NCI-H82 (cell line): ENCODE data around the gene CFAP90.
A peak's percentile ranks its signal among the peaks of the same experiment; 100 is the strongest.

Experiments used
- DNase-seq: peaks from one replicate; lab custom pipeline; 2025; lab: John Stamatoyannopoulos, UW

CFAP90 gene

DNA sequence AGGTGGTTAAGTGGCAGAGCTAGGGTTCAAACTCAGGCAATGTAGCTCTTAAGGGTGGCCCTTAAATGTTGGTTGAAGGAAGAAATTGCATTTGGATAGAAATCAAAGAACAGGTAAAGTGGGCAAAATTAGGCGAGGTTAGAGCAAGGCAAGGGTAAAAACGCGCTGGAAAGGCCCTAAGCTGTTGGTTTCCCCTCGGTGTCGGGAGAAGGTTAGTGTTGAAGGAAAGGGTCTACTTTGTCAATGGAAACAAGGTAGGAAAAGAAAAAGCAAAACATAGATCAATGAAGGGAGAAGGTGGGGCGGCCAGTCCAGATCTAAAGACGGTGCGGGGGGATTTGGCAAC, 17.5 kb upstream of the CFAP90 start:
- no peak for DNase-seq

DNA sequence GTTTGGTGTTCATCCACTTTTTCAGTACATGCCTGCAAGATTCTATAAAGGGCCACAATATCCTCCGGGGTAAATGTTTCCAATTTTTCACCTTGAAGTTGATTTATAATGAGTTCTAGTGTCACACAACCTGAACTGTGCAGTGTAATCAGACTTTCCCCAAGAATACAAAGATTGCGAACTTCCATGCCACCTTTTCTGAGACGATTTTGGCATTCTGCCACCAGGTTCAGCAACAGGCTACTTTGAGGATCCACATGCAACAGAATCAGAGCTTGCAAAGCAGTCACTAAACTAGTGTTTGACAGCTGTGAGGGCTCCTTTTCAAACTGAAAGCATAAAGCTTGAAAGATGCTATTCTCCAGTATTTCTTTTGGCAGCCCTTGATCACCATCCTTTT, 16.3 kb upstream of the CFAP90 start:
- DNase-seq = no peak

DNA sequence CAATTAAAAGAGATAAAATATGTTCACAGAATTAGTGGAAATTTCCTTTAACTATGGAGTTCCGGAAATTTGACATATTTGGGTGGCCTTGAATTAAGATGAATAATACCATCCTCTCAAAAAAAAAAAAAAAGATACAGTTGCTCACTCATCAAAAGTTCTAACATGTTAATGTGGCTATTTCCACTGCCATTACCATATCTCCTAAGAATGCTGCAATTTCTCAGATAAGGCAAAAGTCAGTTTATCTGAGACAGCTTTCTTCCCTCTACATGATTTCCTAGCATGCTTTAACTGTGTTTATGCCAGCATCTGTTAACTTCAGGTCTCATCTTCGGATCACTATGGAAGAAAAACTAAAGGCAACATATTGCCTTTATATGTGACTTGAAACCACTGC, 15.3 kb upstream of the CFAP90 start:
- no peak for DNase-seq

- DNase-seq = no peak
Measured at GRCh38 chr5:7857926-7858632, 7.1 kb upstream of the CFAP90 start.

- no peak for DNase-seq
Measured at GRCh38 chr5:7857361-7857760, 6.4 kb upstream of the CFAP90 start.

GRCh38 chr5:7856855-7857254, 5.9 kb upstream of the CFAP90 start:
- DNase-seq = peak; percentile 65

GRCh38 chr5:7855611-7856010, 4.7 kb upstream of the CFAP90 start:
- no peak for DNase-seq

- peak; percentile 66 for DNase-seq
Measured at GRCh38 chr5:7852988-7853387, 2.1 kb upstream of the CFAP90 start.

- no peak for DNase-seq
Measured at GRCh38 chr5:7852542-7852941, 1.6 kb upstream of the CFAP90 start.

DNA sequence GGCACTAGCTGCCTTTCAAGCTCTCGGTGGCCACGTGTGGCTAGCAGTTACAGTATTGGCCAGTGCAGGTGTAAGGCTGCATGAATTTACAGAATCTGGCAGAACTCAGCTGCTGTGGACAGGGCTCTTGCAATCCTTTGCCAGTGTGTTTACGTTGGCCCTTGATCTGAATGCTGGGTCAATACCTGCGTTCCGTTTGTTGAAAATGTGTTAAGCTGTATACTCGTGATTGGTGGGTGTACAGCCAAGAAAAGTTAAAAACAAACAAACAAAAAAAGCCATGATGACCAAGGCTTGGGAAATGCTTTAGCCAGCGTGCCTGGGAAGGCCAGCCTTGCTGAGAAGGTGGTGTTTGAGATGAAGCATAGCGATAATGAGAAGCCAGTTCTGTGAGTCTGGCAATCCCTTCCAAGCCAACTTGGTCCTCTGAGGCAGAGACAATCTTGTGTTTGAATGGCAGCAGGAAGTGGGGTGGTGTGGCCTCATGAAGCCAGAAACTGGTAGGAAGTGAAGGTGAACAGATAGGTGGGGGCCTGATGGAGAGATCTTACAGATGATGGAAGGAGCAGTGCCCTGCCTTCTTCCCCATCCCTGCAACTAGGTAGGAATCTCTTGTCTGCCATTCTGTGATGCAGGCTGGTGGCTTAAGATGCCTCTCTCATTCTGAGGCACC, 820 bp upstream of the CFAP90 start:
- DNase-seq = no peak

GRCh38 chr5:7851240-7851592, 283 bp upstream of the CFAP90 start:
- DNase-seq = no peak

GRCh38 chr5:7849681-7850394, 1.1 kb downstream of the CFAP90 start:
- DNase-seq = peak; percentile 61

DNA sequence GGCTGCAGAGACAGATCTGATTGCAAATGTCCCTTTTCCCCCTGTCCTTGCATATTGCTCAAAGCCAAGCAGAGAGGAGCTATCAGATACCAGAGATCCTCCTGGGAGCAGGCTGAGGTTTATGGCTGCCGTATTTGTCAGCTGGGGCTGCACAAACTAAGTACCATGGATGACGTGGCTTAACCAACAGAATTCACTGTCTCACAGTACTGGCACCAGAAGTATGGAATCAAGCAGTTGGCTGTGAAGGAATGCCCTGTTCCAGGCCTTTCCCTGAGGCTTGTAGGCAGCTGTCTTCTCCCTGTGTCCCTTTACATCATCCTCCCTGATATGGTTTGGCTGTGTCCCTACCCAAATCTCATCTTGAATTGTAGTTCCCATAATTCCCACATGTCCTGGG, 2.6 kb downstream of the CFAP90 start:
- DNase-seq = no peak

- DNase-seq = no peak
Measured at GRCh38 chr5:7846327-7846726, 4.6 kb downstream of the CFAP90 start.

DNA sequence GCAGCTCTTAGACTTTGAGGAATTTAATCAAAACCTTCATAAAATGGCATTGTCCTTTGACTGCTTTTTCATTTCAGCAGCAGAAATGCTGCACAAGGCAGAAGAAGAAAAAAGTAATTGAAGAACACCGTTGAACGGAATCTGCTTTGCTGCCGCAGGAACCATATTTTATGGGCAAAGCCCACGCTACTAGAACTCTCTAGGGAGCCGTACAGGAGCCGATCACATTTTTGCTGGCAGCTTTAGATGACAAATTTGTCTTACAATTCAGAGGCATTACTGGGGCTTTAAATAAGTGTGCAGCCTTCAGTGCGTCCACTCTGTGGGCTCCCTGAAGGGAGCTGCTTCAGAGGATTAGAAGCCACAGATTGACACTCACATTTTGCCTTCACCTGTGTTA, 5.4 kb downstream of the CFAP90 start:
- no peak for DNase-seq

DNA sequence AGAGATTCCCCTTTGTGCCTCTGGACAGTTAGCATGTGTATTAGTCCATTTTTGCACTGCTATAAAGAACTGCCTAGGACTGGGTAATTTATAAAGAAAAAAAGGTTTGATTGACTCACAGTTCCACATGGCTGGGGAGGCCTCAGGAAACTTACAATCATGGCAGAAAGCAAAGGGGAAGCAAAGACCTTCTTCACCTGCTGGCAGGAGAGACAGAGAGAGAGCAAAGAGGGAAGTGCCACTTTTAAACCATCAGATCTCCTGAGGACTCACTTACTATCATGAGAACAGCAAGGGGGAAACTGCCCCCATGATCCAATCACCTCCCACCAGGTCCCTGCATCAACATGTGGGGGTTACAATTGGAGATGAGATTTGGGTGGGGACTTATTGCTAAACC, 6.0 kb downstream of the CFAP90 start:
- no peak for DNase-seq

- no peak for DNase-seq
Measured at GRCh38 chr5:7842531-7842930, 8.4 kb downstream of the CFAP90 start.

GRCh38 chr5:7837403-7837802, 13.5 kb downstream of the CFAP90 start:
- peak; percentile 3 for DNase-seq

GRCh38 chr5:7834982-7835381, 16.0 kb downstream of the CFAP90 start:
- DNase-seq = no peak

DNA sequence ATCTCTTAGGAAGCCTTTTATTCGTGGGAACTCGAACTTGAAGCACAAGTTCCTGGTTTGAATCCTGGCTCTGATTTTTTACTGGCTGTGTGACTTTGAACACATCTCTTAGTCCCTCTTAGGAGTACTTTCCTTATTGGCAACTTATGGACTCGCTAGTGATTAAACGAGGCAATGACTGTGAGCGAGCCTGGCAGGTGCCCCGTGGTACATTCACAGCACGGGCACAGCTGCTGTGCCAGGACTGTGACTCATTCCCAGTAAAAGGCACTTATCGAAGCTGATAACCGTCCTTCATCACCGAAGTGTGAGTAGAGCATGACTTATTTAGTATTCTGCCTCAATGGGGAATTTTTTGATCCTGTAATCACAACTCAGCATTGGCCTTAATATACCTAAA, 22.7 kb downstream of the CFAP90 start:
- DNase-seq = no peak

GRCh38 chr5:7827610-7828009, 23.3 kb downstream of the CFAP90 start:
- no peak for DNase-seq

DNA sequence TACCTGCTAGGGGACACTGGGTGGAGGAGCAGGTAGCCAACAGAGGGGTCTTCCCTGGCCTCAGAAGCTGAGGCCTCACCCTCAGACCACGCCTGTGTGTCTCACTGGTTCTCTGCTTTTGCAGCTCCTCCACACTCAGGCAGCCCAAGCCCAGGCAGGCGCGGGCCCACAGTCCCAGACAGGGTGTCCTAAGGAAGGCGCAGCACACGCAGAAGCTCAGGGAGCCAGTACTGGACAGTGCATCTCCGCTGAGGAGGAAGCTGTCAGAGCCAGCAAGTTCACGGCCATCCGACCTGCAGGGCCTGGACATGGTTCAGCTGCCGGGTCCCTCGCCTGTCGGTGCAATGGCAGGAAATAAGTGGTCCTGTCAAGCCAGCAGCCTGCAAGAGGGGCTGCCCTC, 25.3 kb downstream of the CFAP90 start:
- DNase-seq = no peak

DNA sequence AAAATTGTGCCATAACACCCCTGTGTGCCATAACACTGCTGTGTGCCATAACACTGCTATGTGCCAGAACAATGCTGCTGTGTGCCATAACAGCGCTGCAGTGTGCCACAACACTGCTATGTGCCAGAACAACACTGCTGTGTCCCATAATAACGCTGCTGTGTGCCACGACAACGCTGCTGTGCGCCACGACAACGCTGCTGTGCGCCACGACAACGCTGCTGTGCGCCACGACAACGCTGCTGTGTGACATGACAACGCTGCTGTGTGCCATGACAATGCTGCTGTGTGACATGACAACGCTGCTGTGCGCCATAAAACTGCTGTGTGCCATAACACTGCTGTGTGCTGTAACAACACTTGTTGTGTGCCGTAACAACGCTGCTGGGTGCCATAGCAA, 25.9 kb downstream of the CFAP90 start:
- DNase-seq = no peak

GRCh38 chr5:7823594-7823993, 27.3 kb downstream of the CFAP90 start:
- DNase-seq = no peak
